ENCODE measurements around the gene DPYD.

GRCh38 chr1:97136996-97137395 lies 783.8 kb downstream of the DPYD start:
- TF ChIP-seq EZH2 (IDR thresholded peaks at IDR 0.05; ENCODE audit: borderline replicate concordance, low read length) (no peak), CTCF (conservative IDR thresholded peaks at IDR 0.05 in 1 of 2, IDR thresholded peaks at IDR 0.05 in 1 of 2; ENCODE audit: extremely low read depth in 1 of 2, insufficient read depth in 1 of 2, low read depth in 1 of 2, low read length in 2 of 2) (no peak)

Data from mammary epithelial cell (primary cell).